ENCODE data around the gene ZNF609. TPM values are rescaled to one million over a fixed set of nuclear protein-coding genes. Genes with fewer than 3 reads are reported as not detected.
A peak's percentile ranks its signal among the peaks of the same experiment; 100 is the strongest.

The ZNF609 gene
- total RNA-seq, 4 donors from 2014 or later, result 38.3 to 53.7 (median 45.3) TPM

- no peak for DNase-seq (ENCODE audit: extremely low spot score)
- H3K4me1 ChIP-seq, result peaks cover 0 to 17% (median 10%) of the 10 kb centered on the region in 4 donors
- no peak overlapping the region for H3K27ac ChIP-seq (replicated peaks in 1 of 4)
- WGBS, result 86% methylated on average over 3 of the region's 3 CpGs
- no peaks in the 10 kb centered on the region for H3K27me3 ChIP-seq
- TF ChIP-seq POLR2A (IDR thresholded peaks at IDR 0.05; ENCODE audit: low read depth), result no peak
- TF ChIP-seq POLR2AphosphoS5 (IDR thresholded peaks at IDR 0.05), result no peak
- TF ChIP-seq EP300 (IDR thresholded peaks at IDR 0.05), result no peak
- TF ChIP-seq, protein P1, sequence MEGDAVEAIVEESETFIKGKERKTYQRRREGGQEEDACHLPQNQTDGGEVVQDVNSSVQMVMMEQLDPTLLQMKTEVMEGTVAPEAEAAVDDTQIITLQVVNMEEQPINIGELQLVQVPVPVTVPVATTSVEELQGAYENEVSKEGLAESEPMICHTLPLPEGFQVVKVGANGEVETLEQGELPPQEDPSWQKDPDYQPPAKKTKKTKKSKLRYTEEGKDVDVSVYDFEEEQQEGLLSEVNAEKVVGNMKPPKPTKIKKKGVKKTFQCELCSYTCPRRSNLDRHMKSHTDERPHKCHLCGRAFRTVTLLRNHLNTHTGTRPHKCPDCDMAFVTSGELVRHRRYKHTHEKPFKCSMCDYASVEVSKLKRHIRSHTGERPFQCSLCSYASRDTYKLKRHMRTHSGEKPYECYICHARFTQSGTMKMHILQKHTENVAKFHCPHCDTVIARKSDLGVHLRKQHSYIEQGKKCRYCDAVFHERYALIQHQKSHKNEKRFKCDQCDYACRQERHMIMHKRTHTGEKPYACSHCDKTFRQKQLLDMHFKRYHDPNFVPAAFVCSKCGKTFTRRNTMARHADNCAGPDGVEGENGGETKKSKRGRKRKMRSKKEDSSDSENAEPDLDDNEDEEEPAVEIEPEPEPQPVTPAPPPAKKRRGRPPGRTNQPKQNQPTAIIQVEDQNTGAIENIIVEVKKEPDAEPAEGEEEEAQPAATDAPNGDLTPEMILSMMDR (IDR thresholded peaks at IDR 0.05), result no peak
- H3K9me3 ChIP-seq, result no peaks in the 10 kb centered on the region
- intact Hi-C loops (cut with DNase I), result loop anchor here (2.0 kb wide), 1 partner anchor 260 kb away; no protein-coding TSS in a partner anchor
- H3K36me3 ChIP-seq, result peaks cover 25 to 78% (median 67%) of the 10 kb centered on the region in 4 donors
- H3K4me3 ChIP-seq, result no peak overlapping the region
These were observed 35.2 kb upstream of the ZNF609 start for GRCh38 chr15:64425221-64425620.

DNA sequence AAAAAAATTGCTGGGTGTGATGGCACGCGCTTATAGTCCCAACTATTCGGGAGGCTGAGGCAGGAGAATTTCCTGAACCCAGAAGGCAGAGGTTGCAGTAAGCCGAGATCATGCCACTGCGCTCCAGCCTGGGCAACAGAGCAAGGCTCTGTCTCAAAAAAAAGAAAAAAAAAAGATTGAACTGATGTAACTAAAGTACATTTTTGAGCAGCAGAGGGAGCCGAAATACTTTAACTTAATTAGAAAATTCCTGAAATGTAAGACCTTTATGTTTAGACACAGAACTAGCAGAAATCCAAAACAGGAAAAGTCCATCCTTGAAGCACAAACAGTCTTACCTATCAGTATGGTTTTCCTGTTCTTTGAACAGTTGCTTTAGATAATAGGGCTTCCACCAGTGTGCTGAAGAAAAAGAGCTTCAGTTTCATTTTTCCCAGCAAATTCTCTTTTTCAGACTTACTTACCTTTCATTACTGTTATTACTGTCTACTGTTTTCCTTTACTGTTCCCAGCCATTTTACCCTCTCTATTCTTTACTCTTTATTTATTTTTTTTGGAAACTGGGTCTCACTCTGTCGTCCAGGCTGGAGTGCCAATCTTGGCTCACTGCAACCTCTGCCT, 33.4 kb upstream of the ZNF609 start:
- 71% methylated on average over 7 of the region's 7 CpGs for WGBS
- H3K27me3 ChIP-seq, result no peaks in the 10 kb centered on the region
- peaks cover 13 to 67% (median 52%) of the 10 kb centered on the region in 4 donors for H3K36me3 ChIP-seq

DNA sequence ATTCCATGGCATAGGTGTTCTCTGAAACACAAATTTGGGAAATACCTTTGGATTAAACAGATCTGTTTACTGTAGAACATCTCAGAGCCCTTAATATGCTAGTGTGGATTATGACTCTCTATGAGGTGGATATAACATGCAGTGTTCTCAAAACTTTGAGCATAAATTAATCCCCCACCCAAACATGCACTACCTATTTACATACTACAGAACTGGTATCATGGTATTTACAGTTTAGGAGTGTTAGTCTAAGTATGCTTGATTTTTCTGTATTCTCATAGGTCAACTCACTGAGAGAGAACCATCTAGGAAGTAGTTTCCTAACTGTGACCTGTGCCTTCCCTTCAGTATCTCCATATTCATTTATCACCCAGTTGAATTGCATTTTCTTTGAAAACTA, 30.9 kb upstream of the ZNF609 start:
- intact Hi-C loops (cut with DNase I), result no loop called here
- no peaks in the 10 kb centered on the region for H3K9me3 ChIP-seq
- H3K27ac ChIP-seq (replicated peaks in 1 of 4), result peak overlapping the region in 3 of 4 donors; percentile 8 to 15 (median 12)
- peaks cover 4 to 59% (median 38%) of the 10 kb centered on the region in 4 donors for H3K36me3 ChIP-seq
- peaks cover 6 to 23% (median 14%) of the 10 kb centered on the region in 4 donors for H3K4me1 ChIP-seq
- TF ChIP-seq POLR2A (IDR thresholded peaks at IDR 0.05; ENCODE audit: low read depth) (no peak), EP300 (IDR thresholded peaks at IDR 0.05) (no peak), POLR2AphosphoS5 (IDR thresholded peaks at IDR 0.05) (no peak)
- TF ChIP-seq, protein P1 (IDR thresholded peaks at IDR 0.05), result no peak
- no peak overlapping the region for H3K4me3 ChIP-seq
- H3K27me3 ChIP-seq, result no peaks in the 10 kb centered on the region
- DNase-seq (ENCODE audit: extremely low spot score), result no peak

More for the DNA sequence above, 33.4 kb upstream of the ZNF609 start:
- intact Hi-C loops (cut with DNase I), result no loop called here
- H3K4me3 ChIP-seq, result no peak overlapping the region
- no peak overlapping the region for H3K27ac ChIP-seq (replicated peaks in 1 of 4)
- TF ChIP-seq POLR2A (IDR thresholded peaks at IDR 0.05; ENCODE audit: low read depth) (no peak), POLR2AphosphoS5 (IDR thresholded peaks at IDR 0.05) (no peak), EP300 (IDR thresholded peaks at IDR 0.05) (no peak)
- TF ChIP-seq, protein P1 (IDR thresholded peaks at IDR 0.05), result peak; percentile 35 to 53 (median 42)
- no peaks in the 10 kb centered on the region for H3K9me3 ChIP-seq
- peaks cover 6 to 23% (median 14%) of the 10 kb centered on the region in 4 donors for H3K4me1 ChIP-seq
- DNase-seq (ENCODE audit: extremely low spot score), result no peak

GRCh38 chr15:64430000-64430735, 30.2 kb upstream of the ZNF609 start:
- Histone ChIP-seq H3K36me3 (peaks cover 4 to 51% (median 31%) of the 10 kb centered on the region in 4 donors), H3K4me1 (peaks cover 6 to 23% (median 14%) of the 10 kb centered on the region in 4 donors), H3K27me3 (no peaks in the 10 kb centered on the region), H3K9me3 (no peaks in the 10 kb centered on the region), H3K27ac (replicated peaks in 1 of 4) (peak overlapping the region in 3 of 4 donors; percentile 8 to 15 (median 12)), H3K4me3 (no peak overlapping the region)
- no peak for DNase-seq (ENCODE audit: extremely low spot score)
- intact Hi-C loops (cut with DNase I), result no loop called here
- TF ChIP-seq EP300 (IDR thresholded peaks at IDR 0.05) (no peak), POLR2AphosphoS5 (IDR thresholded peaks at IDR 0.05) (peak; percentile 44 to 62)
- WGBS, result 13% methylated on average over 3 of the region's 3 CpGs

GRCh38 chr15:64437982-64438381, 22.4 kb upstream of the ZNF609 start:
- TF ChIP-seq POLR2A (IDR thresholded peaks at IDR 0.05; ENCODE audit: low read depth), result no peak
- no peaks in the 10 kb centered on the region for H3K9me3 ChIP-seq
- WGBS, result 100% methylated on average over 1 of the region's 1 CpG
- H3K27me3 ChIP-seq, result no peaks in the 10 kb centered on the region
- H3K4me1 ChIP-seq, result peaks cover 0 to 2% (median 0%) of the 10 kb centered on the region in 4 donors
- H3K27ac ChIP-seq (replicated peaks in 1 of 4), result no peak overlapping the region
- H3K36me3 ChIP-seq, result peaks cover 0 to 15% (median 7%) of the 10 kb centered on the region in 4 donors
- H3K4me3 ChIP-seq, result no peak overlapping the region
- intact Hi-C loops (cut with DNase I), result no loop called here
- no peak for DNase-seq (ENCODE audit: extremely low spot score)
